CD4-positive, alpha-beta T cell treated with Interleukin-2 at 100 ng/mL for 4 hours (primary cell): ENCODE results near the gene HTR6.

ENCODE experiments used
- DNase-seq: peaks from one replicate; pipeline ENCODE4 v3.0.0-alpha.2; 2020; ENCODE audit warnings: low spot score

Gene HTR6

GRCh38 chr1:19720973-19721372 lies 56.3 kb downstream of the HTR6 start:
- DNase-seq, result no peak

- no peak for DNase-seq
Measured at GRCh38 chr1:19723874-19724273, 59.2 kb downstream of the HTR6 start.

- DNase-seq, result no peak
Measured at GRCh38 chr1:19725606-19726005, 60.9 kb downstream of the HTR6 start.

- DNase-seq, result no peak
Measured at GRCh38 chr1:19728413-19729145, 63.9 kb downstream of the HTR6 start.

- DNase-seq, result no peak
Measured at GRCh38 chr1:19730232-19730631, 65.6 kb downstream of the HTR6 start.
